CD14-positive monocyte (primary cell): ENCODE results near the gene THRB. TPM values are rescaled to one million over a fixed set of nuclear protein-coding genes. Genes with fewer than 3 reads are reported as not detected.

Experiments
- DNase-seq, 3 donors: peaks; one replicate each; pipeline ENCODE4 v3.0.0-alpha.2; 2011 to 2022
- H2AFZ ChIP-seq: 2 replicates; pipeline ENCODE4 v1.6.0; 2012; ENCODE audit warnings: mild to moderate bottlenecking, low read depth, low read length, inconsistent platforms; ENCODE audit not compliant: insufficient read depth, poor library complexity, severe bottlenecking
- H3K27ac ChIP-seq, 2 donors: 1 replicate in 1 of 2; 2 replicates in 1 of 2; pipeline ENCODE4 v1.5.1; 2012 to 2013; ENCODE audit warnings: low read length in 2 of 2, control low read depth in 1 of 2, inconsistent platforms in 1 of 2, low read depth in 1 of 2, mild to moderate bottlenecking in 1 of 2
- H3K27me3 ChIP-seq, 2 donors: one replicate each; pipeline versions ENCODE4 v1.6.0 to v1.6.1; 2011 to 2013; ENCODE audit warnings: low read length in 2 of 2; ENCODE audit not compliant: control insufficient read depth in 2 of 2, insufficient read depth in 2 of 2
- H3K36me3 ChIP-seq, 2 donors: replicated peaks in 1 of 2; 1 replicate in 1 of 2; 2 replicates in 1 of 2; pipeline versions ENCODE4 v1.5.1 to v1.6.1; 2012 to 2013; ENCODE audit warnings: low read length in 2 of 2, control low read depth in 1 of 2, inconsistent platforms in 1 of 2, mild to moderate bottlenecking in 1 of 2; ENCODE audit not compliant: insufficient read depth in 2 of 2, control insufficient read depth in 1 of 2
- H3K4me1 ChIP-seq, 2 donors: 1 replicate in 1 of 2; 2 replicates in 1 of 2; pipeline versions ENCODE4 v1.5.1 to v1.6.1; 2012 to 2013; ENCODE audit warnings: low read length in 2 of 2, control low read depth in 1 of 2, inconsistent platforms in 1 of 2, mild to moderate bottlenecking in 1 of 2, moderate library complexity in 1 of 2; ENCODE audit not compliant: insufficient read depth in 2 of 2, control insufficient read depth in 1 of 2
- H3K4me2 ChIP-seq: replicated peaks from 2 replicates; pipeline ENCODE3; 2012; ENCODE audit warnings: low read length, moderate library complexity, mild to moderate bottlenecking; ENCODE audit not compliant: poor library complexity, severe bottlenecking; ENCODE audit errors: extremely low read depth
- H3K4me3 ChIP-seq, 3 experiments: fragments of 200-600 bp in 1 of 3; sonication (generic) in 1 of 3; replicated peaks in 1 of 3; 1 replicate in 2 of 3; 2 replicates in 1 of 3; pipeline ENCODE4 v1.5.1; 2011 to 2013; ENCODE audit warnings: low read length in 3 of 3, mild to moderate bottlenecking in 3 of 3, control low read depth in 2 of 3, low read depth in 2 of 3, inconsistent platforms in 1 of 3, moderate library complexity in 1 of 3
- H3K79me2 ChIP-seq: 2 replicates; pipeline ENCODE4 v1.6.0; 2012; ENCODE audit warnings: mild to moderate bottlenecking, control low read depth, inconsistent platforms, low read length, moderate library complexity; ENCODE audit not compliant: insufficient read depth
- H3K9ac ChIP-seq: 2 replicates; pipeline ENCODE4 v1.6.0; 2017; ENCODE audit warnings: low read length, mild to moderate bottlenecking; ENCODE audit not compliant: insufficient read depth, poor library complexity, severe bottlenecking
- H3K9me3 ChIP-seq, 2 donors: replicated peaks in 1 of 2; 1 replicate in 1 of 2; 2 replicates in 1 of 2; pipeline versions ENCODE4 v1.5.1 to v1.6.1; 2012 to 2013; ENCODE audit warnings: low read length in 2 of 2, control low read depth in 1 of 2; ENCODE audit not compliant: control insufficient read depth in 1 of 2, insufficient read depth in 1 of 2
- H4K20me1 ChIP-seq: 2 replicates; pipeline ENCODE4 v1.6.0; 2012; ENCODE audit warnings: mild to moderate bottlenecking, low read length, control low read depth, moderate library complexity; ENCODE audit not compliant: insufficient read depth
- H3K27ac Mint-ChIP-seq, 7 donors: one replicate each; pipeline ENCODE4 v1.8.0; 2020; ENCODE audit warnings: mild to moderate bottlenecking in 7 of 7, mixed read lengths in 7 of 7, moderate library complexity in 6 of 7, inconsistent platforms in 2 of 7
- H3K27me3 Mint-ChIP-seq, 3 donors: one replicate each; pipeline ENCODE4 v1.8.0; 2021 to 2022; ENCODE audit warnings: low read depth in 3 of 3, mild to moderate bottlenecking in 3 of 3, mixed read lengths in 3 of 3, moderate library complexity in 3 of 3, inconsistent platforms in 1 of 3
- H3K36me3 Mint-ChIP-seq, 2 donors: one replicate each; pipeline ENCODE4 v1.8.0; 2020; ENCODE audit warnings: mixed read lengths in 2 of 2, inconsistent platforms in 1 of 2, mild to moderate bottlenecking in 1 of 2
- H3K4me1 Mint-ChIP-seq: one replicate; pipeline ENCODE4 v1.8.0; 2020; ENCODE audit warnings: mild to moderate bottlenecking, mixed read lengths
- H3K4me3 Mint-ChIP-seq, 2 donors: one replicate each; pipeline ENCODE4 v1.8.0; 2020; ENCODE audit warnings: mild to moderate bottlenecking in 2 of 2, mixed read lengths in 2 of 2, moderate library complexity in 1 of 2
- H3K9me3 Mint-ChIP-seq, 7 donors: one replicate each; pipeline ENCODE4 v1.8.0; 2020 to 2022; ENCODE audit warnings: mixed read lengths in 7 of 7, mild to moderate bottlenecking in 6 of 7, moderate library complexity in 6 of 7, inconsistent platforms in 2 of 7
- WGBS: methylation state at CpG from one replicate; pipeline ENCODE4 v1.1.5; 2013; ENCODE audit warnings: missing lambda C conversion rate; ENCODE audit not compliant: insufficient coverage; 5-methylcytosine and 5-hydroxymethylcytosine counted together
- intact Hi-C, 2 donors: fragments of 100-400 bp; cut with micrococcal nuclease; formaldehyde crosslinking; loops; one replicate each; pipeline versions ENCODE4 v1.15.0 to v1.15.1; 2023
- polyA plus RNA-seq, 3 donors: library from polyadenylated mRNA; depleted of rRNA in 1 of 3; unstranded in 2 of 3; stranded (reverse) in 1 of 3; fragments of 300-500 nt in 2 of 3; fragments of >200 nt in 1 of 3; fragmentation: Illumina TruSeq in 2 of 3; gene quantifications; 1 replicate in 2 of 3; 2 replicates in 1 of 3; pipeline ENCODE4 v1.2.3, GENCODE V29; 2012 to 2021
- TF ChIP-seq, protein P1 (sequence below): fragments of 200-600 bp; IDR thresholded peaks from one replicate; pipeline ENCODE4 v1.8.0; 2022; ENCODE audit warnings: antibody characterized with exemption, mild to moderate bottlenecking

Gene THRB
- polyA plus RNA-seq, 3 donors: 0.05 TPM; not detected in 2

GRCh38 chr3:24374801-24375200, 119.8 kb downstream of the THRB start:
- Histone ChIP-seq H3K79me2 (no peaks in the 10 kb centered on the region), H4K20me1 (no peaks in the 10 kb centered on the region), H3K9ac (no peak overlapping the region), H3K4me2 (no peak overlapping the region), H3K9me3 (no peaks in the 10 kb centered on the region), H3K27me3 (no peaks in the 10 kb centered on the region), H3K36me3 (no peaks in the 10 kb centered on the region), H3K27ac (no peak overlapping the region), H3K4me1 (no peaks in the 10 kb centered on the region), H2AFZ (no peak overlapping the region), H3K4me3 (no peak overlapping the region)
- WGBS: no CpG with 5 or more reads among the region's 1 CpG
- Mint-ChIP-seq H3K36me3 (no peaks in the 10 kb centered on the region), H3K27me3 (no peaks in the 10 kb centered on the region), H3K27ac (no peak overlapping the region), H3K4me1 (peaks cover 3% of the 10 kb centered on the region), H3K9me3 (no peaks in the 10 kb centered on the region), H3K4me3 (no peak overlapping the region)
- TF ChIP-seq, protein P1, sequence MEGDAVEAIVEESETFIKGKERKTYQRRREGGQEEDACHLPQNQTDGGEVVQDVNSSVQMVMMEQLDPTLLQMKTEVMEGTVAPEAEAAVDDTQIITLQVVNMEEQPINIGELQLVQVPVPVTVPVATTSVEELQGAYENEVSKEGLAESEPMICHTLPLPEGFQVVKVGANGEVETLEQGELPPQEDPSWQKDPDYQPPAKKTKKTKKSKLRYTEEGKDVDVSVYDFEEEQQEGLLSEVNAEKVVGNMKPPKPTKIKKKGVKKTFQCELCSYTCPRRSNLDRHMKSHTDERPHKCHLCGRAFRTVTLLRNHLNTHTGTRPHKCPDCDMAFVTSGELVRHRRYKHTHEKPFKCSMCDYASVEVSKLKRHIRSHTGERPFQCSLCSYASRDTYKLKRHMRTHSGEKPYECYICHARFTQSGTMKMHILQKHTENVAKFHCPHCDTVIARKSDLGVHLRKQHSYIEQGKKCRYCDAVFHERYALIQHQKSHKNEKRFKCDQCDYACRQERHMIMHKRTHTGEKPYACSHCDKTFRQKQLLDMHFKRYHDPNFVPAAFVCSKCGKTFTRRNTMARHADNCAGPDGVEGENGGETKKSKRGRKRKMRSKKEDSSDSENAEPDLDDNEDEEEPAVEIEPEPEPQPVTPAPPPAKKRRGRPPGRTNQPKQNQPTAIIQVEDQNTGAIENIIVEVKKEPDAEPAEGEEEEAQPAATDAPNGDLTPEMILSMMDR: no peak
- DNase-seq: no peak
- intact Hi-C loops: no loop called here

DNA sequence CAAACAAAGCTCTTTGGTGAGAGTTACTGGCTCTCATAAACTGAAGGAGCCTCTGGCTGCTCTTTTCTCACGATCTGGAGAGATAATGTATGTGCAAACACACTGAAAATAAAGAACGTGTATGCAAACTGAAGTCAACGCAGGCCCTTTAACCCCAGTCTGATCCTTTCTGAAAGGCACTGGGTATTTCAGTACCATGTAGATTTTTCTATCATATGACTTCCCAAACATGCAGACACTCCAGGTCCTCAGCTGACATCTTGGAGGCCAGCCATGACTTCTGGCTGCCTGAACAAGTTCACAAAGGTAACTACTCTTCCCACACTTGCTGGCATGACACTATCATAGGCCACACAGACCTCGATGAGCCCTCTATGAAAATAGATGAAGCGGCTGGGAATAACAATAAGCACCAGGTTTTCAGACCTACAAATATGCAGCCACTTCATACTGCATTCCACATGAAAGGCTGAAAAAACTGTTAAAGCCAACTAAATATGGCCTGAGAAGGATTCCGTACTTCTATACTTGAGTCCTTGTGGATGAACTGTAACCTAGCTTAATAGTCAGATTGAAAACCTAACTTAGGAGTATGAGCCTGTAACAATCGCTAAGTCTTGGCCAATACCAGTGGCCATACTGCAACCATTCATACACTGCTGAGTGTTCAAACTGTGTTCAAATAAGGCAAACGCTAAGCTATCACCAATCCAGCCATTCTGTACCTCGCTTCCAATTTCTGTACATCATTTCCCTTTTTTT, 121.3 kb downstream of the THRB start:
- Histone ChIP-seq H4K20me1 (no peaks in the 10 kb centered on the region), H3K27ac (no peak overlapping the region), H3K4me1 (no peaks in the 10 kb centered on the region), H2AFZ (no peak overlapping the region), H3K9ac (no peak overlapping the region), H3K36me3 (no peaks in the 10 kb centered on the region), H3K79me2 (no peaks in the 10 kb centered on the region), H3K27me3 (no peaks in the 10 kb centered on the region), H3K4me3 (no peak overlapping the region), H3K4me2 (no peak overlapping the region), H3K9me3 (no peaks in the 10 kb centered on the region)
- H3K36me3 Mint-ChIP-seq: no peaks in the 10 kb centered on the region
- no peaks in the 10 kb centered on the region for H3K27me3 Mint-ChIP-seq
- intact Hi-C loops: no loop called here
- no peaks in the 10 kb centered on the region for H3K9me3 Mint-ChIP-seq
- 96% methylated on average over 6 of the region's 9 CpGs for WGBS
- no peak overlapping the region for H3K27ac Mint-ChIP-seq
- DNase-seq: no peak
- no peak overlapping the region for H3K4me3 Mint-ChIP-seq
- TF ChIP-seq, protein P1: no peak
- H3K4me1 Mint-ChIP-seq: peaks cover 3% of the 10 kb centered on the region
